Measurements from ENCODE around the gene AGAP1. TPM values are rescaled to one million over a fixed set of nuclear protein-coding genes. Genes with fewer than 3 reads are reported as not detected.

AGAP1 gene
- 13.4 and 19.7 TPM in 2 replicates for total RNA-seq (2012; rRNA removed)

- peak within 1 kb of the TSS; percentile 86 for H3K9ac ChIP-seq (ENCODE audit: low read depth, low read length)
- no peaks in the 10 kb centered on the region for H3K27me3 ChIP-seq (ENCODE audit: control insufficient read depth, insufficient read depth, low read length)
- peak within 1 kb of the TSS; percentile 98 for H3K4me2 ChIP-seq (ENCODE audit: low read length)
- peaks cover 24% of the 10 kb centered on the region for H3K4me1 ChIP-seq (ENCODE audit: control insufficient read depth, insufficient read depth, low read length)
- no peaks in the 10 kb centered on the region for H3K36me3 ChIP-seq (ENCODE audit: insufficient read depth, low read length)
- H3K4me3 ChIP-seq (ENCODE audit: low read length), result peak within 1 kb of the TSS; percentile 87
- H3K9me3 ChIP-seq (replicated peaks; ENCODE audit: low read length), result no peaks in the 10 kb centered on the region
Observed at GRCh38 chr2:235493775-235494715, at the start of gene AGAP1. TSS of gene AGAP1 (plus strand) at chr2:235494043.

- Histone ChIP-seq H3K36me3 (ENCODE audit: insufficient read depth, low read length) (no peaks in the 10 kb centered on the region), H3K9me3 (replicated peaks; ENCODE audit: low read length) (no peaks in the 10 kb centered on the region), H3K27me3 (ENCODE audit: control insufficient read depth, insufficient read depth, low read length) (peaks cover 8% of the 10 kb centered on the region), H3K4me3 (ENCODE audit: low read length) (no peak overlapping the region), H3K4me2 (ENCODE audit: low read length) (no peak overlapping the region), H3K9ac (ENCODE audit: low read depth, low read length) (no peak overlapping the region), H3K4me1 (ENCODE audit: control insufficient read depth, insufficient read depth, low read length) (no peaks in the 10 kb centered on the region)
Observed at GRCh38 chr2:235444101-235444597, 49.7 kb upstream of the AGAP1 start.

DNA sequence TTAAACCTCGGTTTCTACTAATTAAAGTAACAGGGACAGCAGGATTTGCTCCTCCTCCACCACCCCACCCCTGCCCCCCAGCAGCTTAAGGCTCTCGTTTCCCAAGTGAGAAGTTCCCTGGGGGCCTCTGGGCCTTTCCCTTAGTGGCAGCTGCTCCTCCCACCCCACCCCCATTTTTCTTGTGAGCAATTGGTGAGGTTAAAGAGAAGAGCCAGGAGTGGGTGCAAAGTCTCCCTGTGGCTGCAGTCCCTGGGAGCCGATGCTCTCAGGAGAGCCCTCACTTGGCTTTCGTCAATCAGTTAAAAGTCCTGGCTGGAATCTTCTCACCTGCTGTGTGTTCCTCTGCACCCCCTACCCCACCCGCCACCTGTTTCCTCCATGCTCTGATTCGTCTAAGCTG, 48.7 kb upstream of the AGAP1 start:
- H3K4me1 ChIP-seq (ENCODE audit: control insufficient read depth, insufficient read depth, low read length), result no peaks in the 10 kb centered on the region
- no peak overlapping the region for H3K9ac ChIP-seq (ENCODE audit: low read depth, low read length)
- H3K4me3 ChIP-seq (ENCODE audit: low read length), result no peak overlapping the region
- no peaks in the 10 kb centered on the region for H3K36me3 ChIP-seq (ENCODE audit: insufficient read depth, low read length)
- H3K4me2 ChIP-seq (ENCODE audit: low read length), result no peak overlapping the region
- no peaks in the 10 kb centered on the region for H3K9me3 ChIP-seq (replicated peaks; ENCODE audit: low read length)
- H3K27me3 ChIP-seq (ENCODE audit: control insufficient read depth, insufficient read depth, low read length), result peaks cover 4% of the 10 kb centered on the region

- Histone ChIP-seq H3K4me1 (ENCODE audit: control insufficient read depth, insufficient read depth, low read length) (no peaks in the 10 kb centered on the region), H3K4me2 (ENCODE audit: low read length) (no peak overlapping the region), H3K9ac (ENCODE audit: low read depth, low read length) (no peak overlapping the region), H3K9me3 (replicated peaks; ENCODE audit: low read length) (no peaks in the 10 kb centered on the region), H3K4me3 (ENCODE audit: low read length) (no peak overlapping the region), H3K27me3 (ENCODE audit: control insufficient read depth, insufficient read depth, low read length) (peaks cover 9% of the 10 kb centered on the region), H3K36me3 (ENCODE audit: insufficient read depth, low read length) (no peaks in the 10 kb centered on the region)
Observed at GRCh38 chr2:235446082-235446481, 47.8 kb upstream of the AGAP1 start.

- H3K27me3 ChIP-seq (ENCODE audit: control insufficient read depth, insufficient read depth, low read length), result peaks cover 11% of the 10 kb centered on the region
- no peaks in the 10 kb centered on the region for H3K4me1 ChIP-seq (ENCODE audit: control insufficient read depth, insufficient read depth, low read length)
- H3K36me3 ChIP-seq (ENCODE audit: insufficient read depth, low read length), result no peaks in the 10 kb centered on the region
- H3K9me3 ChIP-seq (replicated peaks; ENCODE audit: low read length), result no peaks in the 10 kb centered on the region
- no peak overlapping the region for H3K4me3 ChIP-seq (ENCODE audit: low read length)
- H3K9ac ChIP-seq (ENCODE audit: low read depth, low read length), result no peak overlapping the region
- no peak overlapping the region for H3K4me2 ChIP-seq (ENCODE audit: low read length)
Observed at GRCh38 chr2:235447210-235447609, 46.6 kb upstream of the AGAP1 start.

- Histone ChIP-seq H3K4me3 (ENCODE audit: low read length) (no peak overlapping the region), H3K9me3 (replicated peaks; ENCODE audit: low read length) (no peaks in the 10 kb centered on the region), H3K27me3 (ENCODE audit: control insufficient read depth, insufficient read depth, low read length) (peaks cover 14% of the 10 kb centered on the region), H3K9ac (ENCODE audit: low read depth, low read length) (no peak overlapping the region), H3K36me3 (ENCODE audit: insufficient read depth, low read length) (no peaks in the 10 kb centered on the region), H3K4me2 (ENCODE audit: low read length) (no peak overlapping the region), H3K4me1 (ENCODE audit: control insufficient read depth, insufficient read depth, low read length) (no peaks in the 10 kb centered on the region)
Observed at GRCh38 chr2:235449568-235449967, 44.3 kb upstream of the AGAP1 start.

- no peaks in the 10 kb centered on the region for H3K9me3 ChIP-seq (replicated peaks; ENCODE audit: low read length)
- H3K9ac ChIP-seq (ENCODE audit: low read depth, low read length), result no peak overlapping the region
- no peak overlapping the region for H3K4me2 ChIP-seq (ENCODE audit: low read length)
- no peaks in the 10 kb centered on the region for H3K4me1 ChIP-seq (ENCODE audit: control insufficient read depth, insufficient read depth, low read length)
- H3K4me3 ChIP-seq (ENCODE audit: low read length), result no peak overlapping the region
- peaks cover 16% of the 10 kb centered on the region for H3K27me3 ChIP-seq (ENCODE audit: control insufficient read depth, insufficient read depth, low read length)
- H3K36me3 ChIP-seq (ENCODE audit: insufficient read depth, low read length), result no peaks in the 10 kb centered on the region
Observed at GRCh38 chr2:235453605-235454151, 40.2 kb upstream of the AGAP1 start.

GRCh38 chr2:235458839-235459273, 35.0 kb upstream of the AGAP1 start:
- H3K9ac ChIP-seq (ENCODE audit: low read depth, low read length), result no peak overlapping the region
- H3K4me3 ChIP-seq (ENCODE audit: low read length), result no peak overlapping the region
- no peaks in the 10 kb centered on the region for H3K36me3 ChIP-seq (ENCODE audit: insufficient read depth, low read length)
- no peak overlapping the region for H3K4me2 ChIP-seq (ENCODE audit: low read length)
- H3K4me1 ChIP-seq (ENCODE audit: control insufficient read depth, insufficient read depth, low read length), result no peaks in the 10 kb centered on the region
- no peaks in the 10 kb centered on the region for H3K9me3 ChIP-seq (replicated peaks; ENCODE audit: low read length)
- H3K27me3 ChIP-seq (ENCODE audit: control insufficient read depth, insufficient read depth, low read length), result peaks cover 27% of the 10 kb centered on the region

GRCh38 chr2:235460548-235461047, 33.2 kb upstream of the AGAP1 start:
- Histone ChIP-seq H3K9me3 (replicated peaks; ENCODE audit: low read length) (no peaks in the 10 kb centered on the region), H3K36me3 (ENCODE audit: insufficient read depth, low read length) (no peaks in the 10 kb centered on the region), H3K9ac (ENCODE audit: low read depth, low read length) (no peak overlapping the region), H3K4me1 (ENCODE audit: control insufficient read depth, insufficient read depth, low read length) (no peaks in the 10 kb centered on the region), H3K27me3 (ENCODE audit: control insufficient read depth, insufficient read depth, low read length) (peaks cover 22% of the 10 kb centered on the region), H3K4me2 (ENCODE audit: low read length) (no peak overlapping the region), H3K4me3 (ENCODE audit: low read length) (no peak overlapping the region)

GRCh38 chr2:235461763-235462414, 32.0 kb upstream of the AGAP1 start:
- Histone ChIP-seq H3K36me3 (ENCODE audit: insufficient read depth, low read length) (no peaks in the 10 kb centered on the region), H3K4me3 (ENCODE audit: low read length) (no peak overlapping the region), H3K4me2 (ENCODE audit: low read length) (no peak overlapping the region), H3K27me3 (ENCODE audit: control insufficient read depth, insufficient read depth, low read length) (peaks cover 21% of the 10 kb centered on the region), H3K4me1 (ENCODE audit: control insufficient read depth, insufficient read depth, low read length) (no peaks in the 10 kb centered on the region), H3K9ac (ENCODE audit: low read depth, low read length) (no peak overlapping the region), H3K9me3 (replicated peaks; ENCODE audit: low read length) (no peaks in the 10 kb centered on the region)

GRCh38 chr2:235462415-235462790, 31.4 kb upstream of the AGAP1 start:
- H3K9ac ChIP-seq (ENCODE audit: low read depth, low read length), result no peak overlapping the region
- H3K4me2 ChIP-seq (ENCODE audit: low read length), result no peak overlapping the region
- H3K9me3 ChIP-seq (replicated peaks; ENCODE audit: low read length), result no peaks in the 10 kb centered on the region
- no peaks in the 10 kb centered on the region for H3K36me3 ChIP-seq (ENCODE audit: insufficient read depth, low read length)
- H3K4me1 ChIP-seq (ENCODE audit: control insufficient read depth, insufficient read depth, low read length), result peaks cover 4% of the 10 kb centered on the region
- peaks cover 18% of the 10 kb centered on the region for H3K27me3 ChIP-seq (ENCODE audit: control insufficient read depth, insufficient read depth, low read length)
- no peak overlapping the region for H3K4me3 ChIP-seq (ENCODE audit: low read length)
